Activated naive CD4-positive, alpha-beta T cell treated with anti-CD3 and anti-CD28 coated beads, Interleukin-2, amount 50 U/mL, for 16 hours (primary cell): Measurements from ENCODE around the gene LZTR1.

Experiments
- DNase-seq: peaks from one replicate; pipeline ENCODE4 v3.0.0-alpha.2; 2020

Gene LZTR1

DNA sequence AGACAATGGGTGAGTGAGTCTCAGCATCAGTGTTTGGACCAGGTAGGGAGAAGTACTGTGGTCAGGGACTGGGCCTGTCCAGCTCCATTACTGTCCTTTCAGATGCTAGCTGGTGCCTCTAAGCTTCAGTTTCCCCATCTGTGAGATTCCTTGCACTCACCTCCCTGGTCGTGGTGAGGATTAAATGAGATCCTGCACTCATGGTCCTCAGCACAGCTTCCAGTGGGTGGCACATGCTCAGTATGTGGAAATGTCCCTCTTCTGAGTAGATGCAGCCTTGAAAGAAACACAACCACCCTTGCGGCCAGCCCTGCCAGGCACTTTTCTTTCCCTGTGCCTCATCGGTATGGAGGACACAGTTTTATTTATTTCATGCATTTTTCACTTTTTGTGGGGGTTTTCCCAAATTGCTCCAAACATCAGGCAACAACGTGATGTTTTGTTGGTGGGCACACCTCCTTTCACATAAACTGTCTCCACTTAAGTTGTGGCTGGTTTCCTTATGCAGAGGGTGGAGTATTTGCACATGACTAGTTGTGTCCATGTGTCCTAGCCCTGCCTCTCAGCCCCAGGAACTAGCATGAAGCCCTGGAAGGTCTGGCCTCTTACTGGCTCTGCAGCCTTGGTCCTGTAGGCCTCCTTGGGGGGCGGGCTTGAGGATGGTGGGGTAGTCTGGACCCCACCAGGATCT, 1.1 kb downstream of the LZTR1 start:
- no peak for DNase-seq

DNA sequence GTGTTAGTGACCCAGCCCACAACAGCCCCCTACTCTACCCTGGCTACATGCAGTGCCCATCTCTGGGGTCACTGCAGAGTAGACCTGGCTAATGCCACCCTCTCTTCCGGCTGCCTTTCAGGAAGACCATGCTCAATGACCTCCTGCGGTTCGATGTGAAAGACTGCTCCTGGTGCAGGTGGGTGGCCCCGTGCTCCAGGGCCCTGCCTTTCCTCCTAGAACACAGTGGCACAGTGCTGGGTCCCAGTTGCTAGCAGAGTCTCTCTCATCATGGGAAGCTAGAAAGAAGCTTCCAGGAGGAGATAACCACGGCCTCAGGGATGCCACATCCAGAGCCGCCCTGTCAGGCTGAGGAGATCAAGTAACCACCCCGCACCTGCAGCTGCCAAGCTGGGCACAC, 3.6 kb downstream of the LZTR1 start:
- DNase-seq: no peak

DNA sequence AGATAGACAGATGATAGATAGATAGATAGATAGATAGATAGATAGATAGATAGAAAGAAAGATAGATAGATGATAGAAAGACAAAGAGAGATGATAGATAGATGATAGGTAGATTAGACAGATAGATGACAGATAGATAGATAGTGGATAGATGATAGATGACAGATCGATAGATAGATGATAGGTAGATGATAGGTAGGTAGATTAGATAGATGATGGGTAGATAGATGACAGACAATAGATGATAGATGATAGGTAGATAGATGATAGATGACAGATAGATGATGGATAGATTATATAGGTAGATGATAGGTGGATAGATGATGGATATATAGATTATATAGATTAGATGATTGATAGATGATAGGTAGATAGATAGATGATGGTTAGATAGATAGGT, 4.3 kb downstream of the LZTR1 start:
- DNase-seq: no peak

DNA sequence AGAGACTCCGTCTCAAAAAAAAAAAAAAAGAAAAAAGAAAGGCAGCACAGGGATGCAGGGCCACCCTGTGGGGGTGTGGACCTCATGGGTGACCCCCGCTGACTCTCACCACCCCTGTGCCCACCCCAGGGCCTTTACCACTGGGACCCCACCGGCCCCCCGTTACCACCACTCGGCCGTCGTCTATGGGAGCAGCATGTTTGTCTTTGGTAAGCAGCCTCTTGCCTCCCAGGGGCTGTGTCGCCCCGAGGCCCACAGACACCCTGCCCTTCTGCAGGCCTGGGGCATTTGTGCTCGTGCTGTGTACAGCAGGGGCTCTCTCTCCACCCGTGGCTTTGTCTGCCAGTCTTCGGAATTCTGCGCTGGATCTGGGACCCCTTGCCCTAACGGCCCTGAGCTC, 5.3 kb downstream of the LZTR1 start:
- DNase-seq: no peak

DNA sequence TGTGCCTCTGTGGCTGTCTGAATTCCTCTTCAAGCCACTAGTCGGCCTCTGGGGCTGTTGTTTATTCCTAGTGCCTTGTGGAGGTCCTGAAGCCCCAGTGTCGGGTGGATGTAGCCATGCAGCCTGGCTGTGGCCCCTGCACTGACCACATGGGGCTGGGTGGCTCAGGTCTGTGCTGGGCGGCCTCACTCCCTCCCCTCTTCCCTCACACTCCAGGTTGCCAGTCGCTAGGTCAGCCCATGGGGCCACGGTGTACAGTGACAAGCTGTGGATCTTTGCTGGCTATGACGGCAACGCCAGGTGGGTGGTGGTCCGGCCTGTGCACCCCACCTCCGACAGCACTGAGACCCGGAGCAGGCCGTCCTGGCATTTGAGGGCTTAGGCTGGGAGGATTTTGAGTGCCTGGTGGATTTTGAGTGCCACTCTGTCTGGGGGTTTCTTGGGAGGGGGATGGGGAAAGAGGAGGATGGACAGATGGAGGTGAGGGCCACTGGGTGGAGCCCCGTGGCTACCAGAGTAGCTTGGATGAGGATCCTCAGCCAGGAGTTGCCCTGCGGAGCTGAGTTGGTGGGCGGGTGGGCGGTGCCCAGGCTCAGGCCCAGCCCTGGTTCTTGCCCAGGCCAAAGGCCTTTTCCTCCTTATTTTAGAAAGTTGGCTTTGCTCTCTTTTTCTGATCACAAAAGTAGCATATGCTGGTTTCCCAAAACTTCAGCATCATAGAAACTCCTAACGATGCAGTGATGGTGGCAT, 6.7 kb downstream of the LZTR1 start:
- no peak for DNase-seq

DNA sequence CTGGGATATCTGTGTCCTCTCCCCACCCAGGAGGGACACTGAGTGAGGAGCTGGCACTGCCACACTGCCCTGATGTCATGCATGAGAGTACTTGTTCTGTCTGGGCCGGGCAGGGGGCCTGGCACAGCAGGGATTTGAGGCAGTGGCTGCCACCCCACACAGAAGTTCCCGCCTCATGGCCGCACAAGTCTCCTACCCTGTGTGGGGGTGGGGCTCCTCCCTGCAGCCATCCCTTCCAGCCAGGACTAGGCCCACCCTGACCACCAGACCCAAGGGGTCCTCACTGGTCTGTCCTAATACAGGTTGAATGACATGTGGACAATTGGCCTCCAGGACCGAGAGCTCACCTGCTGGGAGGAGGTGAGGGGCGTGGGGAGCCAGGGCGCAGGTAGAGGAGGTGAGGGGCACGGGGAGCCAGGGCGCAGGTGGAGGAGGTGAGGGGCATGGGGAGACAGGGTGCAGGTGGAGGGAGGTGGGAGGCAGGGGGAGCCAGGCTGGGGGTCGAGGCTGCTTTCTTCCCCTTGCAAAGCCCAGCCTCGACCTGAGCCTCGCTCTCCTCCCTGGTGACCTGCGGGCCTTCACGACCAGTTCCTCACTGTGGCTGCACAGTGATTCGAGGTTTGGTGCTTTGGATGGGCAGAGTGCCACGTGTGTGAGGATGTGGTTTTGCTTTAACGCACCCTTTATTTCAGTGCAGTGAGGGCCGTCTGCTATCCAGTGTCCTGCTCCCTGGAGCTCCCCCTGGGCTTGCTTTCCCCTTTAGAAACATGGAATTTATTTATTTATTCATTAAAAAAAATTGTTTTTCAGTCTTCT, 7.4 kb downstream of the LZTR1 start:
- no peak for DNase-seq

DNA sequence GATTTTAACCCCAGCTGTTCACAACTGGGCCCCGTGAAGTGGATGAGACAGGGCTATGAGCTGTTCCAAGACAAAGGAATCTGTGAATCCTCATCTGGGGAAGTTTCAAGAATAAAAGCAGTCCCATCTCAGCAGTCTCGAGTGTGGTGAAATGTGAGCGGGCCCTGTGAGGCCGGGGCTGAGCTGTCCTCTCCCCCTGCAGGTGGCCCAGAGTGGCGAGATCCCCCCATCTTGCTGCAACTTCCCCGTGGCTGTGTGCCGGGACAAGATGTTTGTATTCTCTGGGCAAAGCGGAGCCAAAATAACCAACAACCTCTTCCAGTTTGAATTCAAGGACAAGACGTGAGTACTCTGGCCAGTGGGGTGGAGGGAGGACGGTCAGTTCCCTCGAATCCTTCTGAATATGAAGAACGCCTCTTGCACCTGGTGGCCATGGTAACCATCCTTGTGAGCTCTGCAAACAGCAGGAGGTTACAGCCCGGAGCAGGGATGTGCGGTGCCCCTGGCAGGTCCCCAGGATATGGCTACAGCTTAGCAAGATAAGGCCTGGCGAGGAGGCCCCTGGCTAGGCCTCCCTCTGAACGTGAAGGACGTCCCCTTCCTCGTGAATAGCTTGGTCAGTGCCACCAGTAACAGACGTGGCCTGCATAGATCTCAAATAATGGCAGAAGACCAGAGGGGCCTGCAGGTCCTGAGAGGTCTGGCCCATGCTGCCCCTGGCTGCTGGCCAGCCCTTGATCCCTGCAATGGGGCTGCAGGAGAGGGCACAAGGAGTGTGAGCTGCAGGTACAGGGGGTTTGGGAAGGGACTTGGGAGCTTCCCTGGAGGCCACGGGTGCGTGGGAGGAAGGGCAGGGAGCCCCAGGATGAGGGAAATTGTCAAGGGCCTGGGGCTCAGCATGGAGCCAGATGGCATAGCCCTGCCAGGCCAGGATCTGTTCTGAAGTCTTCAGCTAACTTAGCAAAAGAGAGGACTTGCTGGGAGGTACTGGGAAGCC, 8.4 kb downstream of the LZTR1 start:
- no peak for DNase-seq

DNA sequence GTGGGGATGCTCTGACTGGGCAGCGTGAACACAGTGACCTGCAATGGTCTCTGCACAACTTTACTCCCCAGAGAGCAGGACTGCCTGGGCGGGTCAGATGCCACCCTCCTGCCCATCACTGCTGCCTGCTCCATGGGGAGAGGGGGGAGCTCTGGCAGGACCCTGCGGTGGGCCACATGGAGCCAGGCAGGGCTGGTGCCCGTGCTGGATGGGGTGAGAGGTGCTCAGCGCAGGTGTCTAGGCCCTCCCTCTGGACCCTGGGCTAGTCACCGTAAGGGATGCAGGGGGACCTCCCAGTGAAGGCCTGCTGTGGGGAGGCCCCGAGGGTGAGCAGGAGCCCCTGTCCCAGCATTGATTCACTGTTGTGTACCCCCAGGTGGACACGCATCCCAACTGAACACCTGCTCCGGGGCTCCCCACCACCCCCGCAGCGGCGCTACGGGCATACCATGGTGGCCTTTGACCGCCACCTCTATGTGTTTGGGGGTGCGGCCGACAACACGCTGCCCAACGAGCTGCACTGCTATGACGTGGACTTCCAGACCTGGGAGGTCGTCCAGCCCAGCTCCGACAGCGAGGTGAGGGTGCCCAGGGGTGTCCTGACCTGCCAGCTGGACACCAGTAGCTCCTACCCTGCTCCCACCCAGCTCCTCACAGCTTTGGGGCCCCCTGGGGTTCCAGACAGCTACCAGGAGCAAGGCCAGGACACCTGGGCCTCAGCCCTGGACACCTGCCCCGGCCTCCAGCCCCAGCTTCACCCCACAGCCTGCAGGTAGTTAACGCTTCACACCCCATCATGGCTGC, 9.4 kb downstream of the LZTR1 start:
- DNase-seq: no peak

DNA sequence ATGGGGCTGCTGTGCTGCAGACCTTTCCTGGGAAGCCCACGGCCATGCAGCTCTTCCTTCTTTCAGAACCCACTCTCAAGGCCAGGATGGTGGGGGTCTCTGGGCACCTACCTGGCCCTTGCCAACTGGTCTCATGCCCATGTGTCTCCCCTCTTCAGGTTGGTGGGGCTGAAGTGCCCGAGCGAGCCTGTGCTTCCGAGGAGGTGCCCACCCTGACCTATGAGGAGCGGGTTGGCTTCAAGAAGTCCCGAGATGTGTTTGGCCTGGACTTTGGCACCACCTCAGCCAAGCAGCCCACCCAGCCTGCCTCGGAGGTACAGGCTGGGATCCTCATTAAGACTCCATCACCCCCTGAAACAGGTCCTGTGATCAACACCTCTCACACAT, 10.0 kb downstream of the LZTR1 start:
- DNase-seq: no peak

DNA sequence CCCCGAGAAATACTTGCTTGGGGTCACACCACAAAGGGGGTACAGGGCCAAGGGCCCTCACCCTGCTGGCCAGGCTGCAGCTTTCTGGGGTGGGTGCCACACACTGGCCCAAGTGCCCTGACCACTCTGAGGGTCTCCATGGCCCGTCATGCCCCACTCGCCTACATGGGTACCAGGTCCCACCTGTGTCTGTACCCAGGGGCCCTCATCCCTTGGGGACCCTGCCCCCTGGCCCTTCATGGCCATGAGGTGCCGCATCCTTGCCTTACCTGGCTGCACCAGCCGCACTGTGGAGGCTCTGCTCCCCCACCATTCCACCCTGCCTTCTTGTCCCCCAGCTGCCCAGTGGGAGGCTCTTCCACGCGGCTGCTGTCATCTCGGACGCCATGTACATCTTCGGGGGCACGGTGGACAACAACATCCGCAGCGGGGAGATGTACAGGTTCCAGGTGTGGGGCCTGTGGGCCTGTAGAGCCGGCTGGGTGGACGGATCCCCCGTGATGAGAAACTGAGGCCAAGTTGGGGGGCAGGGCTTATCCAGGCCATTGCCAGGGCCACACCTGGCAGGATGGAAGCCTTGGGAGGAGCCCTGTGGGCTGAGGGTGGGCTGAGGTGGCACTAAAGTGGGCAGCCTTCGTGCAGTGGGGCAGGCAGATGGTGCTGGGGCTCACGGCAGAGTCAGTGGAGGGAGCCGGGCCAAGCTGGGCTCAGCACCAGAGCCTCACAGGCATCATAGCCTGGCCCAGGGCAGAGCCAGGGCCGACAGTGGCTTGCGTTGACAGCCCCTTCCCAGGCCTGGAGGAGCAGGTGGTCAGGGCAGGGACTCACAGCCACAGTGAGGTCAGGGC, 10.6 kb downstream of the LZTR1 start:
- no peak for DNase-seq

DNA sequence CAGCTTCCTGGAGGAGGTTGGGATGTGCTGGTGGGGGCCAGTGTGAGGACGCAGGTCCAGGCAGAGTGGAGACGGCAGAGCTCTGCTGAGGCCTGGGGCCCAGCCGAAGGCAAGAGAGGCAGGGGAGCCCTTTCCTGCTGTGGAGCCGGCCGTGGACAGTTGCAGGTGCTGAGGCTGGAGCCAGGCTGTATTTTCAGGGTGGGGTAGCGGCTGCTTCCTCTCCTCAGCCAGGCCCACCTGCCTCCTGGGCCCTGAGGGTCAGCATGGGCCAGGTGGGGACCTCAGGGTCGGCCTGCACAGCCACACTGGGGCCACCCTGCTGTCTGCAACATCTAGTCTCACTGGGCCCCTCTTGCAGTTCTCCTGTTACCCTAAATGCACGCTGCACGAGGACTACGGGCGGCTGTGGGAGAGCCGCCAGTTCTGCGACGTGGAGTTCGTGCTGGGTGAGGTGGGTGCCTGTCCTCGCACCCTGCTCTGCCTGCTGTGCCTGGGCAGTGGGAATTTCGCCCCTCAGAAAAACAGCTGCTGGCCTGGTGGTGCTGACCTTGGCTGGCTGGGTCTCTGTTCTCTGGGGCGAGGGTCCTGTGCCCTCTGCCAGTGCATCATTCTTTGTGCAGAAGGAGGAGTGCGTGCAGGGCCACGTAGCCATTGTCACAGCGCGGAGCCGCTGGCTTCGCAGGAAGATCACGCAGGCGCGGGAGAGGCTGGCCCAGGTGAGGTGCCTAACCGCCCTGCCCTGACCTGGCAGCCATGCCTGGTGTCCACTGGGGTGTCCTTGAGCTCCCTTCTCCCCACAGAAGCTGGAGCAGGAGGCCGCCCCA, 11.4 kb downstream of the LZTR1 start:
- DNase-seq: no peak

DNA sequence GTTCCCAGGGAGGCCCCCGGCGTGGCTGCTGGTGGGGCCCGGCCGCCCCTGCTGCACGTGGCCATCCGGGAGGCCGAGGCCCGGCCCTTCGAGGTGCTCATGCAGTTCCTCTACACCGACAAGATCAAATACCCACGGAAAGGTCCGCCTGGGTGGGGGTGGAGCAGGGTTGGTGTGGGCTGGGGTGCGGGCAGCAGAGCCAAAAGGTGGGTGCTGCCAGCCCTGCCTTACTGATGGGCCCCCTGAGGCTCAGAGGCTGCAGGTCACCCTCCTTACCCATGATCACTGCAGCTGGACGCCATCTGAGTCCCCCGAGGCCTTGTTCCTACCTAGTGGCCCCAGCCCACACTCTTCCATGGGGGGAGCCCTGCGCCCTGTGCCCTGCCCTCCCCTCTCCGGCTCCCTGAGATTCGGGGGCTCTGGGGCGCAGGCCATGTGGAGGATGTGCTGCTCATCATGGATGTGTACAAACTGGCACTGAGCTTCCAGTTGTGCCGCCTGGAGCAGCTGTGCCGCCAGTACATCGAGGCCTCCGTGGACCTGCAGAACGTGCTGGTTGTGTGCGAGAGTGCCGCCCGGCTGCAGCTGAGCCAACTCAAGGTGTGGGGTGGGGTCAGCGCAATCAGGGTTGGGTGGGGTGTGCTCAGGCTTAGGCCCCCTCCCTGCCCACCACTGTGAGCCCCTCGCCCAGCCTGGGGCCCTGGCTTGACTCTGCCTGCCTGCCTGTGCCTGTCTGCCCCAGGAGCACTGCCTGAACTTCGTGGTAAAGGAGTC, 12.2 kb downstream of the LZTR1 start:
- no peak for DNase-seq

DNA sequence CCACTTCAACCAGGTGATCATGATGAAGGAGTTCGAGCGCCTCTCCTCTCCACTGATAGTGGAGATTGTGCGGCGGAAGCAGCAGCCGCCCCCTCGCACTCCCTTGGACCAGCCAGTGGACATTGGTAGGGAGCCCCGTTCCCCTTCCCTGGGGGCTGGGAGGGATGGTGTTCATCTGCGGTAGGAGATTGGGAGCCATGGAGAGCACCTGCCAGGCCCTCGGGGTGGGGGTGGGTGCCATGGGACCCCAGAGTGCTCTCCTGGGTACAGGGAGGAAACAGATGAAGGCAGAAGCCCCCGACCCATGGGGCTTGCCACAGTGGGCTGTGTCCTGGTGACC, 12.8 kb downstream of the LZTR1 start:
- no peak for DNase-seq

DNA sequence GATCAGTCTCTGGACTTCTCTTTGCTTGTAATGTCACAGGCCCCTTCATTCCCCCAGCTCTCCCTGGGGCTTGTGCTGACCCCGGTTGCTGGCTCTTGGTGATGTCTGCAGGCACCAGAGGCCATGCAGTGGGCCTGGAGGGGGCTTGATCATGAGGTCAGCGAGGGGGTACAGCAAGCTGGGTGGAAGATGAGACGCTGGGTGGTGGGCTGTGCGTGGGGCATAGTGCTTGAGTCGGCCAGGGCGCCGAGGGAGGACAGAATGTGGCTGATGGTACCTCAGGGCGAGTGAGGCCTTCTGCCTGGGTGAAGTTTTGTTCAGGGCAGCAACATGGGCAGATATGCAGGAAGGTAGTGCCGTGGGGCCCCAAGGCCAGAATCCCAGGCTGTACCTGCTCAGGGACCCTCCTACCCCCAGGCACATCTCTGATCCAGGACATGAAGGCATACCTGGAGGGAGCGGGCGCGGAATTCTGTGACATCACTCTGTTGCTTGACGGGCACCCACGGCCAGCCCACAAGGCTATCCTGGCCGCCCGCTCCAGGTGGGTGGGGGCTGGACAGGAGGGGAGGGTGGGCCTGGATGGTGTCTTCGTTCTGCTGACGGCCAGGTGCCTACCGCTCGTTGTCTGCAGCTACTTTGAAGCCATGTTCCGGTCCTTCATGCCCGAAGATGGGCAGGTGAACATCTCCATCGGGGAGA, 13.4 kb downstream of the LZTR1 start:
- no peak for DNase-seq

DNA sequence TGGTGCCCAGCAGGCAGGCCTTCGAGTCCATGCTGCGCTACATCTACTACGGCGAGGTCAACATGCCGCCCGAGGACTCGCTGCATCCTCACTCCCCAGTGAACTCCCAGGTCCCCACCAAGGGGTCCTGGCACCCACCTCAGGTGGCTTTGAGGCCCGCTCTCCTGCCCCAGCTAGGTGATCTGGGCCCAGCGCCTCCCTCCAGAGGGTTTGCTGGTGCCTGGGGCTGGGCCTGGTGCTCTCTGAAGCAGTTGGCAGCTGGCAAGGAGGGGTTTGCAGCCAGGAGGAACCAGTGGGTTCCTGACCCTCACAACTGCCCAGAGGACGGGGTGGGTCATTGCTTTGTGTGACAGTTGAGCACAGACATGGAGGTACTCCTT, 13.9 kb downstream of the LZTR1 start:
- DNase-seq: no peak

DNA sequence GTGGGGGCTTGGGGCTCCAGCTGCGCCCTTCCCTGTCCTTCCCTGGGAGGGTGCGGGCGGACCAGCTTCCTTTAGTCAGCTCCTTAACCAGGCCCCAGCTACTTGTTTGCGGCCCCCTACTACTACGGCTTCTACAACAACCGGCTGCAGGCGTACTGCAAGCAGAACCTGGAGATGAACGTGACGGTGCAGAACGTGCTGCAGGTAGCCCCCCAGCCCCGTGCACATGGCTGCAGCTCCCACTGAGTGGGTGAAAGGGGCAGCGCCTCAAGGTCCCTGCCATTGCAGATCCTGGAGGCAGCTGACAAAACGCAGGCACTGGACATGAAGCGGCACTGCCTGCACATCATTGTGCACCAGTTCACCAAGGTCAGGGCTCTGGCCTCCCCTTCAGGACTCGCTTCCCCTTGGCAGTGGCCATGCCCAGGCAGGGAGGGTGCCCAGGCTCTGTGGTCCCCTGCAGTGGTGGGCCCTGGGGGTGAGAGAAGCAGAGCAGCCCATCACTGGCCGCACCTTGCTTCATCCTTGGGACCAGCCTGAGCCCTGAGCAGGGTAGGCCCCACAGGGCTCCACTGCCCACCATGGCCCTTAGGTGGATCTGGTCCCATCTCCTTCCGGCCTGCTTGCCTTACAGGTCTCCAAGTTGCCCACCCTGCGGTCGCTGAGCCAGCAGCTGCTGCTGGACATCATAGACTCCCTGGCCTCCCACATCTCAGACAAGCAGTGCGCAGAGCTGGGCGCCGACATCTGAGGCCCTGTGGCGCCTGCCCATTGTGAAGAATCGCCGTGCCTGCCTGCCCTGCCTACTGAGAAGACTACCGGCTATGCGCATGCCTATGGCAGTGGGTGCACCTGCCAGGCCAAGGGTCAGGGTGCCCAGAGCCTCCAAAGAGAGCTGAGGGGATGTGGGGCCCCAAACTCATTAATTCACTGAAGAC, 14.8 kb downstream of the LZTR1 start:
- DNase-seq: no peak

DNA sequence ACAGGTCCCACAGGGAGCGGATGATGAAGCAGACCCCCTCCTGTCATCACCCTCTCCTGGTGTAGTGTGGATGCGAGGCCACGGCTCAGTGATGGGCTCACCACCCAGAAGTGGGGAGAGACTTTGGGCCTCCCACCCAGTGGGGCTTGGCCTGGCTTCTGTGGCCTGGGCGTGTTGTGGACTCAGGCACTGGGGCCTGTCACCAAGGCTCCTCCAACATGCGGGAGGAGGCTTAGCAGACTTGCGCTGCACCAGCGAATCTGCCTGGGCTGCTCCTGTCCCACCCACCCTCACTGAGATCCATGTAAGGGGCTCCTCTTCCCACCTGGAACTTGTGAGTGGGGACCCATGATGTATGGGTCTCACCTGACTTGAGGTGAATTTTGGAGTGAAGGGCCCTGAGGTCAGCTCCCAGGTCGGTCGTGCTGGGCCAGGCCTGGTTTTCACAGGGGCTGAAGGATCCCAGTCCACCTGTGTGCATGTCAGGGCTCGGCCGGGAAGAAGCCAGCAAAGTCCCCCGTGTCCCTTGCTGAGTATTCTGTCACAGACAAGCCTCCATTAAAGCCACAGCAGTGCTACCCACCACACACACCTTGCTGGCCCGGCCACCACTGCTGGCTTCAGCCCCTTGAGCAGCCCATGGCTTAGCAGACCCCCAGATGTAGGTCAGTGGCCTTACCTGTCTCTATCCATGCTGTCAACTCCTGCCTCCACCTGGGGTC, 15.6 kb downstream of the LZTR1 start:
- DNase-seq: no peak
